HT1080 (cell line): ENCODE measurements around the gene RPRD1B. TPM values are rescaled to one million over a fixed set of nuclear protein-coding genes. Genes with fewer than 3 reads are reported as not detected.

Source experiments
- DNase-seq: peaks from one replicate; pipeline ENCODE4 v3.0.0-alpha.2; 2015; ENCODE audit warnings: low read depth
- total RNA-seq: library from RNA; depleted of rRNA; stranded (reverse); fragments of >200 nt; shearing (Covaris generic); gene quantifications from 2 replicates; pipeline ENCODE4 v1.2.3, GENCODE V29; 2014

RPRD1B gene
- total RNA-seq, 1 experiment from 2014 or later: 21.2 TPM

DNA sequence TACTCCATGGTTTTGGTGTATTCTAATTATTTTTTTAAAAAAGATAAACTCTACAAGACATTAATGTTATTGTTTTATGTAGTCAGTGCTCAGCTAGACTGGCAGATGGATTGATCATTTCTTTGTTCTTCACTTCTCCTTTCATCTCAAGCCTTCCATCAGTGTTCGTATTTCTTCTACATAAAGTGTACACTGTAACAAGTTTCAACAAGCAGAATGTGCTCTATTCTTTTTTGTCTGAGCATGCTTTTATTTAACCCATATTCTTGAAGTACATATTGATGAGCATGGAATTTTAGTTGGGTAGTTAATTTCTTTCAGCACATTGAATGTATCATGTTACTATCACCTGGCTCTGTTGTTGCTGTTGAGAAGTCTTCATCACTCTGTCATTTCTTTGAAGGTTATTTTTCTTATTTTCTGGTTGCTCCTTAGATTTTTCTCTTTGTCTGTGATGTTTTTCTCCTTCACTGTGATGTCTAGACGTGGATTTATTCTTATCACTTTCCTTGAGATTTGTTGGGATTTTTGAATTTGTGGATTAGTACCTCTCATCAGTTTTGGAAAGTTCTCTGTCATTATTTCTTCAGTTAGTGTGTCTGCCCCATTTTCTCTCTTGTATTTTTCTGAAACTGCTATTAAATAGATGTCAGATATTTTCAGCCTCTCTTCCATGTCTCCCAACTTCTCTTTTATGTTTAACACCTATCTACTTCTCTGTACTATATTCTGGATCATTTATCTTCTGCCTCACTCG is 83.0 kb downstream of the RPRD1B start:
- no peak for DNase-seq

DNA sequence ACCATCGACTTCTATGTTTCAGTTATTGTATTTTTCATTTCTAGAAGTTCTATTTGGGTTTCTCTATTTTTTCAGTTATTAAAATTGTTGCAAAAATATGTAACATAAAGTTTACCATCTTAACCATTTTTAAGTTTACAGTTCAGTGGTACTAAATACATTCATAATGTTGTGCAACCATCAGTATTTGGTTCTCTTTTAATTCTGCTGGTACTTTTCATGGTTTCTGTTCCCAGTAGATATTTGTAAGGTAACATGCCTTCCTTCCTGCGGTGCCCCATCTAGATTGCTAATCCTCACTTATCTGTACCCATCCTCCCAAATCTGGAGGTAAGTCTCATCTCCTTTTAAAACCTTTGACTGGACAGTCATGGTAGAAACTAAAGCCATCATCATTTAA is 83.7 kb downstream of the RPRD1B start:
- DNase-seq: no peak

GRCh38 chr20:38117635-38118034 is 84.1 kb downstream of the RPRD1B start:
- peak; percentile 93 for DNase-seq

DNA sequence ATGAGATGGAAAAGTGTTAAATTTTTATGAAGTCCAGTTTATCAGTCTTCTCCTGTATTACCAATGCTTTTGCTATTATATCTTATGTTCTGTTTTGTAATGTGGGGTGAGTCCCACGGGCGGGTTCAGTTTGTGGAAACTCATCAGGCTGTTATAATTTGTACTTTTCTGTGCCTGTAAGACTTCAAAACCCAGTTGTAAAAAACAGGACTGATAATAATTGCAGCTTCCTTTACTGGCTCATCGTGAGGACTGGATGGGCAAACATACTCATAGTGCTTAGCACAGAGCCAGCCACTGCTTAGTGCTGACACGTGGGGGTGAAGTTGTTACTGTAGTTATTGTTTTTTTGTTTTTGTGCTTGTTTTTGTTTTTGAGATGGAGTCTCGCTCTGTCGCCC is 85.9 kb downstream of the RPRD1B start:
- no peak for DNase-seq

DNA sequence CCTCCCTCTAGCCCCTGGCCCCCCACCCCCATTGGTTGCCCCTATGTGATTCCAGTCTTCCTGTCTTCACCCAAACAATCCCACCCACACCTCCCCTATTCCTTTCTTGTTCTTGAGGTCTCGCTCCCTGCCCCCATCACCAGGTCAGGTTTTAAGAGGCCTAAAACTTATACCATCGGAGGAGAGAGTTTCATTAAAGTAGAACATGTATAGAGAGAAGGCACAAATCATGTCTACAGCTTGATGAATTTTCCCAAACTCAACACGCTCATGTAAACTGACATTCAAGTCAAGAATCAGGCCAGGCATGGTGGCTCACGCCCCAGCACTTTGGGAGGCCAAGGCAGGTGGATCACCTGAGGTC is 87.1 kb downstream of the RPRD1B start:
- DNase-seq: no peak

DNA sequence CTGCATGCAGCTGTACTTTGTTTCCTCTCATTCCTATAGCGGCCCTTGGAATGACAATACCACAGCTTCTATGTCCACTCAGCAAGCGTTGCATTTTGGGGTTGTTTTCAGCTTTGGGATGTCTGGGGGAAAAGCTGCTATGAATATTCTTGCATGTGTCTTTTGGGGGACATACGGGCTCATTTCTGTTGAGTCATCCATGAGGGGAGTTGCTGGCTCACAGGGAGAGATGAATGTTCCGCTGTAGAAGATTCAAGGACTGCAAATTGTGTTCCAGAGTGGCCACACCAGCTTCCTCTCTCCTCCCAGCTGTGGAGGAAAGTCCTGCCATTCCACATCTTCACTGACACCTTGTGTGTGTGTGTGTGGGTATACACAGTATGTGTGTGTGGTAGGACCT is 88.2 kb downstream of the RPRD1B start:
- no peak for DNase-seq

GRCh38 chr20:38123021-38123587 is 89.6 kb downstream of the RPRD1B start:
- DNase-seq: no peak

GRCh38 chr20:38125157-38126056 is 91.9 kb downstream of the RPRD1B start:
- no peak for DNase-seq

DNA sequence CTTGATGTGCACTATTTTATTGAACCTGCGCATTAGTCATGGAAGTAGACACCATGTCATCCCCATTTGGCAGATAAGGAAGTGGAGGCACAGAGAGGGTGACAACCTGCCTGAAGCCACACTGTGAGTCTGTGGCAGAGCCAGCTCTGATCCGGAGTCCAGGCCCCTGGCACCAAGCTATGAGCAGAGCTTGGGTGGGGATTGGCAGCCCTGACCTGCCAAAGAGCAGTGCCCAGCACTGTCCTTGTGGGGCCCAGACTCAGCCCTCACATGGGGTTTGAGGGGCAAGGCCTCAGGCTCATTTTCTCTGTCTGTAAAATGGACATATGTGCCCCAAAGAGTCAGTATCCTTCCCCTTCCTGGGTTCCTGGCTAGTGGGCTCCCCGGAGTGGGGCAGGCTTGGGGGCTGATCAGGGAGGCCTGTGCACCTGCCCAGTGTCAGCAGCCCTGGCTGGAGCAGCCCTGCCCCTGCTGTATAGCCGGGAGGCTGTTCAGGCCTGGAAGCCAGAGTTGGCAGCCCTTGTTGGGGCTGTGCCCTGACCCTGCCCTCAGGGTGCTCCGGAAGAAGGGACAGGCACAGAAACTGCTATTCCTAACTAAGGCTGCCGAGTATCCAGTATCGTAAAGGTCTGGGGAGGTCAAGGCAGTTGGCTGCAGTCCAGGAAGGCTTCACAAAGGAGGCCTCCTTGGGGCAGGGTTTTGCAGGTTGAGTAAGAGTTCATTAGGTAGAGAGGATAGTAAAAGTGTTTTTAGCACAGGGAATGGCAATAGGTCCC is 92.8 kb downstream of the RPRD1B start:
- no peak for DNase-seq

GRCh38 chr20:38126932-38127621 is 93.5 kb downstream of the RPRD1B start:
- peak; percentile 93 for DNase-seq

GRCh38 chr20:38127920-38128528 is 94.5 kb downstream of the RPRD1B start:
- DNase-seq: no peak

DNA sequence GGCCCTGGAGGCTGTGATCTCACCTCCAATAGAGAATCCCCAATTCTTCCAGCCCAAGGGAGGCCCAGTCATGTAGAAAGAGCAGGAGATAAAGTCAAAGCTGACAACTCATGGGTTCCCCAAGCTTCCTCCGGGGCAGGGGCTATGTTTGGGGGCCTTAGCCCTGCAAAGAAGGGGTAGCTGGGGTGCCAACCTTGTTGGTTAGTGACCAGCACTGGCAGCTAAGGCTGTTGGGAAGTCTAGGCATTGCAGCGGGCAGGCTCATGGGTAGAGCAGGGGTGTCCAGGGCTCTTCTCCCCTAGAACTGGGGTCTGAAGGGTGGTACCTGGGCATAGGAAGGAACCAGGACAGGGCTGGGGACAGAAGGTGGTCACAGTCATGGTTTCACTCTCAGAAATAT is 95.1 kb downstream of the RPRD1B start:
- DNase-seq: no peak

DNA sequence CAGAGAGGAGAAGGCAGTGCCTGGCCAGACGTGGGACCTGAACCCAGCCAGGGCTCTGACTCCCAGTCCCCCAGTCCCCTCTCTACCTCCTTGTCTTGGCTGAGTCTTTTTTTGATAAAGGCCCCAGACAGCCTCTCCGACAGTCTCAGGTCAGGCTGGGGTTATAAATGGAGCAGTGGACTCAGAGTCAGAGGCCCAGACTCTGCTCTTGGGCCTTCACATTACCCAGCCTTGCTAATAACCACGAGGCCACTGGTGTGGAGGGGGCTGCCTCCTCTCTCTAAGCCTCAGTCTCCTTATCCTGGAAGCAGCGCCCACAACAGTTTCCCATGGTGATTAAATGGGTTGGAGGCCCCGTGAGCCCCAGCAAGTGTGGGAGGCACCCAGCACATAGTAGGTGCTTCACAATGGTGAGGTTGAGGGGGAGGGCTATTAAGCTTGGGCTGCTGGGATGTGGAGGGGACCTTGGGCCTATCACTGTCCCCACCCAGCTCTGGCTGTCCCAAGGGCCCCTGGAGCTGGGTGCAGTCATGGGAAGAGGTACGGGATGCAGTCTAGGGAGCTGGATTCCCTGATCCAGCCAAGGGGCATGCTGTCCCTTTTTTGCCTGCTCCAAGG is 95.8 kb downstream of the RPRD1B start:
- no peak for DNase-seq

DNA sequence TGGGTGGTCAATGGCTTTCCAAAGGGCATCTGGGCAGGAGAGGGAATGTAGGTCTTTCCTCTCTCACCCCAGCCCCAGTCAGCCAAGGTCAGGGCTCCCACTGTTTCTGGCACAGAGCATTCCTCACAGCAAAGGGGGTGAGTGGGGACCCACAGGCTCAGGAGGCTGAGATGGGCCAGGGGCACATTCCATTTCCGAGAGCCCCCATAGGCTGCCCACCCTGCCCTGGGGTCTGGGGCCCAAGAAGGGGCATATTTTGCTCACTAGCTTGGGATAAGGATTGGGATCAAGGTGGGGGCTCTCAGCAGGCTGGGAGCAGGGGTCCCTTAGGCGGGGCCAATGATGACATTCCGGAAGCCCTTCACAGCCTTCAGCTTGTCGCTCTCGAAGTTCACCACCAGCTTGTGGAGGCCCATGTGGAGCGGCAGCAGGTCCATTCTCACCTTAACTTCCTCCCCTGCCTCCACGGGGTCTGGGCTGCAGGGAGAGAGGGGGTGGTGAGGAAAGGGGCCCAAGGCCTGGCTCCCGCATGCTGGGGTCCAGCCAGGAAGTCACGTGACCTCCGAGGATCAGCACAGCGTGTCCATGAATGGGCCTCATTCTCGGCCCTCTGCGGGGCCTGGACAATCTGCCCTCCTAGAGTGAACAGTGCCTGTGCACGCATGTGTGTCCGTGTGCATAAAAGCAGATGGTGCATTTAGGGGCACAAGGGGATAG is 96.5 kb downstream of the RPRD1B start:
- DNase-seq: no peak

- DNase-seq: no peak
These were observed 97.4 kb downstream of the RPRD1B start for GRCh38 chr20:38130687-38131587.

DNA sequence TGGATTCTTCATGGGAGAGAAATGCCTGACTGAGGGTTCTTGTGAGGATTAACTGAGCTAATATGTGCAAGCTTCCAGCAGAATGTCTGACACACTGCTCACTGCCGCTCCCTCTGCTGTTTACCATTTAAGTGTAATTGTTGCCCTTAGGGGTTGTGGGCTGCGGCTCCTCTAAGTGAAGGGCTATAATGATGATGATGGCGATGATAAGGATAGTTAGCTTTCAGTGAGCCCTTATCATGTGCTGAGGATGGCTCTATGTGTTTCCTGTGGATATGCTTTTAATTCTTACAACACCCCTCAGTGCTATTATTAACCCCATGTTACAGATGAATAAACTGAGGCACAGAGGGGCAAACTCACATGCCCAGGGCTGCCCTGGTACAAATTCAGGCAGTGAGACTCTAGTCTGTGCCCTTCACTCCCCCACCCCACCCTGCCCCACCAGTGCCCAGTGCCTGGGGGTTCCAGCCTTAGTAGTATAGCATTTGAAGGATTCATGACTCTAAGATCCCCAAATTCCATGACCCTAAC is 98.1 kb downstream of the RPRD1B start:
- no peak for DNase-seq

- no peak for DNase-seq
These were observed 98.8 kb downstream of the RPRD1B start for GRCh38 chr20:38132156-38132909.
